ENCODE measurements around the gene NHS.
A peak's percentile ranks its signal among the peaks of the same experiment; 100 is the strongest.

NHS gene

DNA sequence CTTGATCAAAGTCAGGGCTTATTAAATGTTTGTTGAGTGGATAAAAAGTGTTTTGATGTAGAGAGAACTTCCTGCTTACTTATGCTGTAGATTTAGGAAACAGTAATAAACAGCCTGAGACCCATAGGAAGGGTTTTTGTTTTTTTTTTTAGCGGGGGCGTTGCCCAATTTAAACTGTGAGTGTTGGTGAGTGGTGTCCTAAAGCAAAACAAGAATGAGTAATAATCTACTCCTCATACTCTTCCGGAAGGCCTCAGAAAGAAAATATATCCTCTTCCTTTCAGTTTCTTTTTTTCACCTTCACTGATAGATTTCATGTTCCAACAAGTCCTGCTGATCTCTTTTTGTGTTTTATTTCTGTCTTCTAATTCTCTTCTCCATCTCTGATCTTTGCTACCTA lies 257.9 kb downstream of the NHS start:
- TF ChIP-seq, protein P1, sequence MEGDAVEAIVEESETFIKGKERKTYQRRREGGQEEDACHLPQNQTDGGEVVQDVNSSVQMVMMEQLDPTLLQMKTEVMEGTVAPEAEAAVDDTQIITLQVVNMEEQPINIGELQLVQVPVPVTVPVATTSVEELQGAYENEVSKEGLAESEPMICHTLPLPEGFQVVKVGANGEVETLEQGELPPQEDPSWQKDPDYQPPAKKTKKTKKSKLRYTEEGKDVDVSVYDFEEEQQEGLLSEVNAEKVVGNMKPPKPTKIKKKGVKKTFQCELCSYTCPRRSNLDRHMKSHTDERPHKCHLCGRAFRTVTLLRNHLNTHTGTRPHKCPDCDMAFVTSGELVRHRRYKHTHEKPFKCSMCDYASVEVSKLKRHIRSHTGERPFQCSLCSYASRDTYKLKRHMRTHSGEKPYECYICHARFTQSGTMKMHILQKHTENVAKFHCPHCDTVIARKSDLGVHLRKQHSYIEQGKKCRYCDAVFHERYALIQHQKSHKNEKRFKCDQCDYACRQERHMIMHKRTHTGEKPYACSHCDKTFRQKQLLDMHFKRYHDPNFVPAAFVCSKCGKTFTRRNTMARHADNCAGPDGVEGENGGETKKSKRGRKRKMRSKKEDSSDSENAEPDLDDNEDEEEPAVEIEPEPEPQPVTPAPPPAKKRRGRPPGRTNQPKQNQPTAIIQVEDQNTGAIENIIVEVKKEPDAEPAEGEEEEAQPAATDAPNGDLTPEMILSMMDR (IDR thresholded peaks at IDR 0.05; ENCODE audit: insufficient read depth, missing control alignments), result no peak
- FAIRE-seq, result no peak
- no peak for DNase-seq (ENCODE audit: insufficient read length, low spot score)

DNA sequence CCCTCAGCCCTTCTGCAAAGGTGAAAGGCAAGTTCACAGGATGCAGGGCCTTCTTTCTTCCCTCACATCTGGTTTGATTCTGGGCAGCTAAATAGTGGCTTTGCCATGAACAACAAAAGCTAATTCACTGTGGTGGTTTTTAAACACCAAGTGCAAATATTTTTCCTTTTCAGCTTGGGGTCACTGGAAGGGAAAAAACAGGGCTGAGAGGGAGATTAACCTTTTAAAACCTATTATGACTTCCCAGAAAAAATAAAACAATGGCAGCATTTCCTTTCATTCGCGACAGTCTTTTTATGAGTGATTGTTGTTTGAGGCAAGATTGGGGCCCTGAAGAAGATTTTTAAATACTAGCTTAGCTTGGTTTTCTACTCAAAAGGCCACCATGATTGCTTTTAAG lies 258.5 kb downstream of the NHS start:
- DNase-seq (ENCODE audit: insufficient read length, low spot score), result no peak
- TF ChIP-seq, protein P1 (IDR thresholded peaks at IDR 0.05; ENCODE audit: insufficient read depth, missing control alignments), result no peak
- no peak for FAIRE-seq

DNA sequence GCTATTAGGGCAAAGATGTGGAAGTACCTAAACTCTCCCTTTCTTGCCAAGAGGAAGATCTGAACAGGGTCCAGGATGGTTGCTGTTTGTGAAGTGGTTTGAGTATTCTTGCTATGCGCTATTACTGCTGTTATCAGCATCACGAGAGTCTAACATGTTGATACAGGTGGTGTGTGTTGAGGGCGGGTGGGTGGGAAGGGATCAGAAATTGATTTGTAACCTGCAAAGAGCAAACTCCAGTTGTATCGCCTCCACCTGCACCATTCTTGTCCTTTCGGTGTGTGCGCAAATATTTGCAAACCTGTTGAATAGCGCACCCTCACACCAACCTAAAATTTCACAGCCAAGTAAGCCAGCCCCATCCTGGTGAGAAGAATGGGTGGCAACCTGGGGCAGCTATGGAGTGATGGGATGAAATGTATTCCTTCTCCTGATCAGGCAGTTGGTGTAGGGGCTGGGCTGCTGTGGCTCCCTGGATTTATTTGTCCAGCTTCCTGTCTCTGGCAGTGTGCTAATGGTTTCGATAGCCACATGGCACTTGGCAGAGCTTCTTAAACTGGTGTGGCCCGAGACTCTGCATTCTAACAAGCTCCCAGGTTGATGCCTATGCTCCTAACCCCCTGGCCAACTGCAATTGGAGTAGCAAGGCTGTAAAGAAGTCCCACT lies 259.7 kb downstream of the NHS start:
- no peak for DNase-seq (ENCODE audit: insufficient read length, low spot score)
- TF ChIP-seq, protein P1 (IDR thresholded peaks at IDR 0.05; ENCODE audit: insufficient read depth, missing control alignments), result no peak

DNA sequence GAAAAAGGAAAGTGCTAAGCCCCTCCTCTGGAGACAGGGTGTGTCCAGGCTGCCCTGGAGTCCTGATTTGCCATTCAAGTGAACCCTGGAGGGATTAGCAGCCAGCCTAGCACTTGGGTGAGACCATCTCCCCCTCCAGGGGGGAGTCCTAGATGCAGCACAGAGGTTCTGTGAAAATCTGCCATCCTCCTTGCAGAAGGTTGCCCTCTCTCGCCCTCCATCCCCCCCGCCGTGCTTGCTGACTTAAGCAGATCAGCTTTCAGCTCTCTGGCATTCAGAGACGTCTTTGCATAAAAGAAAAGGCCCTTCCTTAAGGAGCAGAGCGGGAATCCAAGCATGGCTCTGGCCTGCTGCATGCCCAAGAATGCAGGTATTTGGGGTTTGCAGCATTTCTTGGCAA lies 260.2 kb downstream of the NHS start:
- TF ChIP-seq, protein P1 (IDR thresholded peaks at IDR 0.05; ENCODE audit: insufficient read depth, missing control alignments), result no peak
- no peak for DNase-seq (ENCODE audit: insufficient read length, low spot score)
- FAIRE-seq, result peak; percentile 44

More for the DNA sequence above, 259.7 kb downstream of the NHS start:
- no peak for FAIRE-seq

DNA sequence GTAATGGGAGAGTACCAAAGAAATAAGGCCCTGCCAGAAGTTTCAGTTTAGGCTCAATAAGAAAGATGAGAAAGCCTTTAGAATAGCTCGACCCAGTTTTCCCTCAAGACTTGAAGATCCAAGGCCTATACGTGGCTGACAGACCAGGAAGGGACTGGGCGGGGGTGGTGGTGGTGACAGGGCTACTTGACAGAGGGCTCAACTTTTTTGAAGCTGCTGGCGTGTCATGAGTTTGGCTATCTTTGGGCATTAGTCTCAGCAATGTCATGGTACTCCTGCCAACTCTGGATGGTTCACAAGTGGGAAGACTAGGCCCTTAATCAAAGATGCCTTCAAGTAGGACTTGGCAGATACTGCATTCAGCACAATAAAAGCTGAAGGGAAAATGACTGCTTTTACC lies 262.2 kb downstream of the NHS start:
- FAIRE-seq, result no peak
- TF ChIP-seq, protein P1 (IDR thresholded peaks at IDR 0.05; ENCODE audit: insufficient read depth, missing control alignments), result no peak
- DNase-seq (ENCODE audit: insufficient read length, low spot score), result no peak

DNA sequence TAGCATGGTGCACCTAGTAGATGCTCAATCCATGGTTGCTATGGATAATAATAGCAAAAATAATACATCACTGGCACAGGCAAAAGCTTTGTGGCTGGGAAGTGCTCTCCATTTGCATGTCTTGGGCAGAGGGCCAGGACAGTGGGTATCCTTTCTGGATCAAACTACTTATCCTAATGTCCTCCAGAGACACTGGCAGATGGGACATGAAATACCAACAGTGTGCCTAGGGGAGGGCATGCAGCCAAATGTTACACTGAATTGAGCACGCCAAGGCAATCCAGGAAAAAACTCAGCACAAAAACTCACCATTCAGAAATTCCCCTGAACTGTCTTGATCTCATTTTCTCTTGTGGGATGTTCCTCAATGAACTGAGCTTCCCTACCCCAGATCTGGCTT lies 263.7 kb downstream of the NHS start:
- TF ChIP-seq, protein P1 (IDR thresholded peaks at IDR 0.05; ENCODE audit: insufficient read depth, missing control alignments), result no peak
- DNase-seq (ENCODE audit: insufficient read length, low spot score) (no peak), FAIRE-seq (no peak)

DNA sequence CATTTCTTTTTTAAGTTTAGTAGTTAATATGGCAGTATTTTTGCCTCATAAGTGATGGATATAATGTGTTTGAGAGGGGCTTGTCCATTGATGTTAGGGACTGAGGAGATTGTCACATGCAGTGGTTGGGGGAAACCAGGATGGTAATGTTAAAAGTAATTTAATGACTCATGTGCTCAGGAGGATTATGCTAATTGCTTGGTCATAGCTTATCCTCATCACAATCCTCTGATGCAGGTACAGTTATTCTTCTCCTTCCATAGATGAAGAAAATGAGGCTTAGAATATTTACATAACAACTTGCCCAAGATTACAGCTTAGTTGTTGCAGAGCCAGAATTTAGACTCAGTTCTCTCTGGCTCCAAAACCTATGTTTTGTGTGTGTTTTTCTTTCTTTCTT lies 267.9 kb downstream of the NHS start:
- no peak for DNase-seq (ENCODE audit: insufficient read length, low spot score)
- TF ChIP-seq, protein P1 (IDR thresholded peaks at IDR 0.05; ENCODE audit: insufficient read depth, missing control alignments), result no peak
- FAIRE-seq, result peak; percentile 92

Data from D721Med (cell line).